K562 (cell line): Measurements from ENCODE around the gene AMZ2.

Experiments used
- CTCF ChIP-seq, 3 experiments: IDR thresholded peaks in 2 of 3; conservative IDR thresholded peaks in 1 of 3; 2 replicates each; pipeline ENCODE4 v1.5.1; 2011 to 2012; ENCODE audit warnings: low read length in 3 of 3, mild to moderate bottlenecking in 3 of 3, control low read depth in 2 of 3, improper control_type of control experiment in 1 of 3, inconsistent platforms in 1 of 3, low read depth in 1 of 3, mixed read lengths in 1 of 3, moderate library complexity in 1 of 3; ENCODE audit not compliant: insufficient read depth in 2 of 3
- NCOA2 ChIP-seq, 2 experiments: fragments of 450-650 bp; IDR thresholded peaks; 2 replicates each; pipeline ENCODE4 v1.6.1; 2018; ENCODE audit warnings: mild to moderate bottlenecking in 2 of 2, moderate library complexity in 1 of 2; ENCODE audit not compliant: partially characterized antibody in 2 of 2
- POLR2AphosphoS5 ChIP-seq: IDR thresholded peaks from 2 replicates; pipeline ENCODE4 v1.6.1; 2011; ENCODE audit warnings: mild to moderate bottlenecking, low read depth, low read length, moderate library complexity; ENCODE audit not compliant: control insufficient read depth, insufficient read depth

- TF ChIP-seq POLR2AphosphoS5 = no peak
- no peak for TF ChIP-seq NCOA2 (IDR thresholded peaks at IDR 0.05; ENCODE audit: partially characterized antibody in 2 of 2)
- no peak for TF ChIP-seq CTCF (IDR thresholded peaks at IDR 0.05 in 2 of 3, conservative IDR thresholded peaks at IDR 0.05 in 1 of 3; ENCODE audit: insufficient read depth in 2 of 3, low read depth in 1 of 3, low read length in 3 of 3)
These were observed 43.1 kb upstream of the AMZ2 start for GRCh38 chr17:68204736-68205135.
